ENCODE measurements around the gene BFSP2.
"Not testable (repeated sequence)": the region's sequence is repeated elsewhere in the genome, so short reads cannot be mapped to it uniquely, and the experiment has no call there.

The BFSP2 gene

DNA sequence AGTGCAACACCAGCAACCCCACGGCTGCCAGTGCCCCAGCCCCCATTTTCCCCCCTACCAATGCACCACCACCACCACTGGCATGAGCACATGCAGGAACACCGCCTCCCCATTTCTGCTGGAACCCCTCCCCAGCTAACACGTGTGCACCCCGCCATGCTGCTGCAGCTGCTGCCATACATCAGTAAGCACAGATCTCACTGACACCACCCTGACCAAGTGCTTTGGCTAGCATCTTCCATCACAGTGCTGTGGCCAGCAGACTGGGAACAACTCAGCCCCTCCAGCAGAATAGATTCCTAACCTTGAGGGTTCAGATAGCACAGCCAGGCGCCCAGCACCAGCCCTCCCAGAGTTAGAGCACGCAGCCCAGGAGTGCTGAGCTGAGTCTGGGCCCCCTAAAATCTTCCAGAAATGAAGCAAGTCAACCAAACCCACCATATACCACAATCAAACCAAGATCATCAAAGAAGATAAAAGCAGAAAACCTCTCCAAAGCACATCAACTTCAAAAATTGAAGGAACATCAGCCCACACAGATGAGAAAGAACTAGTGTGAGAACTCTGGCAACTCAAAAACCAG is 92.4 kb downstream of the BFSP2 start:
- TF ChIP-seq, protein P1, sequence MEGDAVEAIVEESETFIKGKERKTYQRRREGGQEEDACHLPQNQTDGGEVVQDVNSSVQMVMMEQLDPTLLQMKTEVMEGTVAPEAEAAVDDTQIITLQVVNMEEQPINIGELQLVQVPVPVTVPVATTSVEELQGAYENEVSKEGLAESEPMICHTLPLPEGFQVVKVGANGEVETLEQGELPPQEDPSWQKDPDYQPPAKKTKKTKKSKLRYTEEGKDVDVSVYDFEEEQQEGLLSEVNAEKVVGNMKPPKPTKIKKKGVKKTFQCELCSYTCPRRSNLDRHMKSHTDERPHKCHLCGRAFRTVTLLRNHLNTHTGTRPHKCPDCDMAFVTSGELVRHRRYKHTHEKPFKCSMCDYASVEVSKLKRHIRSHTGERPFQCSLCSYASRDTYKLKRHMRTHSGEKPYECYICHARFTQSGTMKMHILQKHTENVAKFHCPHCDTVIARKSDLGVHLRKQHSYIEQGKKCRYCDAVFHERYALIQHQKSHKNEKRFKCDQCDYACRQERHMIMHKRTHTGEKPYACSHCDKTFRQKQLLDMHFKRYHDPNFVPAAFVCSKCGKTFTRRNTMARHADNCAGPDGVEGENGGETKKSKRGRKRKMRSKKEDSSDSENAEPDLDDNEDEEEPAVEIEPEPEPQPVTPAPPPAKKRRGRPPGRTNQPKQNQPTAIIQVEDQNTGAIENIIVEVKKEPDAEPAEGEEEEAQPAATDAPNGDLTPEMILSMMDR (IDR thresholded peaks at IDR 0.05; ENCODE audit: insufficient read depth, missing control alignments) = no peak
- DNase-seq (ENCODE audit: insufficient read length, low spot score) = no peak
- no peak for FAIRE-seq

- no peak for FAIRE-seq
- TF ChIP-seq, protein P1 (IDR thresholded peaks at IDR 0.05; ENCODE audit: insufficient read depth, missing control alignments) = no peak
- no peak for DNase-seq (ENCODE audit: insufficient read length, low spot score)
These were observed 94.6 kb downstream of the BFSP2 start for GRCh38 chr3:133494469-133494868.

GRCh38 chr3:133502542-133502941 is 102.7 kb downstream of the BFSP2 start:
- not testable (repeated sequence) for FAIRE-seq; DNase-seq (ENCODE audit: insufficient read length, low spot score)

GRCh38 chr3:133503409-133503808 is 103.6 kb downstream of the BFSP2 start:
- no peak for FAIRE-seq
- TF ChIP-seq, protein P1 (IDR thresholded peaks at IDR 0.05; ENCODE audit: insufficient read depth, missing control alignments) = no peak
- DNase-seq (ENCODE audit: insufficient read length, low spot score) = no peak

GRCh38 chr3:133504736-133505135 is 104.9 kb downstream of the BFSP2 start:
- no peak for FAIRE-seq
- TF ChIP-seq, protein P1 (IDR thresholded peaks at IDR 0.05; ENCODE audit: insufficient read depth, missing control alignments) = no peak
- DNase-seq (ENCODE audit: insufficient read length, low spot score) = no peak

DNA sequence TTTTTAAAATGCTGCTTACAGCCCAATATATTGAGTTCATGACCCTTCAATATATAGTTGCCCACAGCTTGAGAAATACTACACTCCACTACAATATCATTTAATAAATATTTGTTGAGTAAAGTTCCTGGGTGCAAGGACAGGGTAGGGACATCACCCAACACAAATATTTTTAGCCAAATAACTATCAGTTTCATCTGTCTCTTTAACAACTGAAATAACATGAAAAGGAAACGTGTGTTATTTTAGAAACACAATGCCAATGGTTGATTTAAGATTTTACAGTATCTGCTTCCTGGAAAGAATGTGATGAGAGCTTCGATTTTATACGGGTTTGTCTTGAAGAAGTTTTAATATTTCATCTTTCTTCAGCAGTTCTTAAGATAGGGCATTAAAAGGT is 106.0 kb downstream of the BFSP2 start:
- DNase-seq (ENCODE audit: insufficient read length, low spot score) = no peak
- TF ChIP-seq, protein P1 (IDR thresholded peaks at IDR 0.05; ENCODE audit: insufficient read depth, missing control alignments) = no peak
- FAIRE-seq = no peak

DNA sequence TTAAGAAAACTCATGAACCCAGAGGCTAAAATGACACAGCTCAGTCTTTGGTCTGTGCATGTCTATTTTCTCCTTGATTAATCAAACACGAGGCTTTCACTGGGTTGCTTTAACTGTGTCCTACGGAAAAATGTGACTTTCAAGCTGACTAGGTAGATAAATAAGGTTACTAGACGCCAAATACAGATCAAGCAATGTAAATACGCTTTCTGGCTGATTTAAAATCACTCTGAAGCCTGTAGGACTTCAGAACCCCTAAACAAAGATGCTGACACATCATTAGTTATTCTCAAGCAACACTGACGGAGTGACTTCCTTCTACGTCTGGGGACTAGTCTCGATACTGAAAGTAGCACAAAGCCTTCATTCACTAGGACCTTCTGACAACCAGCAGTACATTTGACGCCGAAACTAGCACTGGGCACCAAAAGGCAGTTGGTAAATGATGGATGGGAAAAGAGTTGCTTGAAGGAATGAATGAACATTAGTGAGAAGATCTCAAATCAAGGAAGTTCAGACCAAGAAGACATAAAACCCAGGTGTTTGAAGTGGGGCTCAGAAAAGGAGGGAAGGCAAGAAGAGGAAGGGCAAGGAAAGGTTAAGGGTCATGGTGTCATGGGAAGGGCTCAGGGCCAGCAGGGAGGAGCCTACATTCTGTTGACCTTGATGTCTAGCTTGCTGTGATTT is 106.5 kb downstream of the BFSP2 start:
- DNase-seq (ENCODE audit: insufficient read length, low spot score) (no peak), FAIRE-seq (no peak)
- TF ChIP-seq, protein P1 (IDR thresholded peaks at IDR 0.05; ENCODE audit: insufficient read depth, missing control alignments) = no peak
